GM06990 (cell line): ENCODE results near the gene KCNE1.
A peak's percentile ranks its signal among the peaks of the same experiment; 100 is the strongest.

Experiments
- DNase-seq: peaks from one replicate; pipeline ENCODE4 v3.0.0-alpha.2; 2011; ENCODE audit not compliant: insufficient read length; ENCODE audit errors: extremely low read depth
- H3K27me3 ChIP-seq: replicated peaks from 2 replicates; pipeline ENCODE4 v1.6.0; 2011; ENCODE audit warnings: low read length; ENCODE audit not compliant: control insufficient read depth, insufficient read depth
- H3K36me3 ChIP-seq: 2 replicates; pipeline ENCODE4 v1.5.1; 2011; ENCODE audit warnings: low read length; ENCODE audit not compliant: control insufficient read depth, insufficient read depth
- H3K4me3 ChIP-seq: replicated peaks from 2 replicates; pipeline ENCODE4 v1.5.1; 2011; ENCODE audit warnings: low read depth, mild to moderate bottlenecking, control low read depth, low read length
- CTCF ChIP-seq: IDR thresholded peaks from 2 replicates; pipeline ENCODE4 v1.5.1; 2011; ENCODE audit warnings: low read length, control low read depth, mild to moderate bottlenecking, inconsistent platforms; ENCODE audit not compliant: insufficient read depth, poor library complexity, severe bottlenecking

The KCNE1 gene

GRCh38 chr21:34534522-34534921 lies 22.5 kb upstream of the KCNE1 start:
- DNase-seq, result no peak
- Histone ChIP-seq H3K36me3 (no peaks in the 10 kb centered on the region), H3K4me3 (no peak overlapping the region), H3K27me3 (no peaks in the 10 kb centered on the region)
- TF ChIP-seq CTCF, result no peak

- Histone ChIP-seq H3K4me3 (no peak overlapping the region), H3K36me3 (no peaks in the 10 kb centered on the region)
- no peak for TF ChIP-seq CTCF
These were observed 21.9 kb upstream of the KCNE1 start for GRCh38 chr21:34533938-34534337.

GRCh38 chr21:34531399-34531798 lies 19.4 kb upstream of the KCNE1 start:
- no peak overlapping the region for H3K4me3 ChIP-seq
- TF ChIP-seq CTCF, result no peak
- no peaks in the 10 kb centered on the region for H3K27me3 ChIP-seq
- H3K36me3 ChIP-seq, result no peaks in the 10 kb centered on the region
- no peak for DNase-seq

More at GRCh38 chr21:34533938-34534337, 21.9 kb upstream of the KCNE1 start:
- no peaks in the 10 kb centered on the region for H3K27me3 ChIP-seq
- no peak for DNase-seq

GRCh38 chr21:34530261-34530660 lies 18.3 kb upstream of the KCNE1 start:
- no peak for TF ChIP-seq CTCF
- Histone ChIP-seq H3K36me3 (no peaks in the 10 kb centered on the region), H3K27me3 (no peaks in the 10 kb centered on the region), H3K4me3 (no peak overlapping the region)
- DNase-seq, result no peak

- Histone ChIP-seq H3K4me3 (no peak overlapping the region), H3K27me3 (no peaks in the 10 kb centered on the region), H3K36me3 (no peaks in the 10 kb centered on the region)
- TF ChIP-seq CTCF, result no peak
- no peak for DNase-seq
These were observed 16.1 kb upstream of the KCNE1 start for GRCh38 chr21:34528131-34528561.

GRCh38 chr21:34526618-34527290 lies 14.7 kb upstream of the KCNE1 start:
- Histone ChIP-seq H3K4me3 (peak overlapping the region; percentile 29), H3K36me3 (no peaks in the 10 kb centered on the region), H3K27me3 (no peaks in the 10 kb centered on the region)

More at GRCh38 chr21:34526618-34527290, 14.7 kb upstream of the KCNE1 start:
- no peak for TF ChIP-seq CTCF
- no peak for DNase-seq
